Panc1 (cell line): ENCODE results near the gene TSPAN15. TPM values are rescaled to one million over a fixed set of nuclear protein-coding genes. Genes with fewer than 3 reads are reported as not detected.

Experiments used
- ATAC-seq: fragments of 200-7000 bp; cut with Tn5 transposase; 2 replicates; pipeline ENCODE4 v1.9.1; 2020; ENCODE audit warnings: mild to moderate bottlenecking, moderate library complexity
- BruUV-seq: library from RNA; stranded (reverse); fragments of 400-500 nt; replicated peaks from 2 replicates; lab custom pipeline; 2021; lab: Mats Ljungman, UMichigan
- CTCF ChIA-PET: fragments of 300-600 bp; sonication (Branson Sonifier 250); formaldehyde crosslinking; loops from one replicate; lab custom pipeline; 2022; ENCODE audit warnings: antibody characterized with exemption; lab: Charles Lee
- POLR2A ChIA-PET: fragments of 300-600 bp; sonication (Branson Sonifier 250); formaldehyde crosslinking; loops from one replicate; lab custom pipeline; 2022; ENCODE audit warnings: antibody characterized with exemption; lab: Charles Lee
- DNase-seq: peaks from one replicate; pipeline ENCODE4 v3.0.0-alpha.2; 2010; ENCODE audit warnings: low read depth, low spot score
- H3K27ac ChIP-seq: 2 replicates; pipeline ENCODE4 v1.5.1; 2011; ENCODE audit warnings: mild to moderate bottlenecking, low read length, inconsistent platforms
- H3K27me3 ChIP-seq: fragments of 200-500 bp; sonication (Bioruptor generic); 2 replicates; pipeline ENCODE4 v1.6.0; 2014; ENCODE audit warnings: low read length, inconsistent platforms; ENCODE audit not compliant: control insufficient read depth, insufficient read depth
- H3K36me3 ChIP-seq: fragments of 200-500 bp; sonication (Bioruptor generic); 2 replicates; pipeline ENCODE4 v1.5.1; 2014; ENCODE audit warnings: inconsistent platforms, mild to moderate bottlenecking, low read length, moderate library complexity; ENCODE audit not compliant: control insufficient read depth, insufficient read depth
- H3K4me1 ChIP-seq: 2 replicates; pipeline ENCODE4 v1.5.1; 2011; ENCODE audit warnings: inconsistent platforms, mild to moderate bottlenecking, low read length, moderate library complexity; ENCODE audit not compliant: control insufficient read depth, insufficient read depth
- H3K4me3 ChIP-seq, 2 experiments: 2 replicates each; pipeline ENCODE4 v1.5.1; 2011 to 2012; ENCODE audit warnings: low read depth in 2 of 2, low read length in 2 of 2, mild to moderate bottlenecking in 2 of 2, inconsistent platforms in 1 of 2, moderate library complexity in 1 of 2
- H3K9me3 ChIP-seq: fragments of 200-500 bp; sonication (Bioruptor generic); 2 replicates; pipeline ENCODE4 v1.5.1; 2014; ENCODE audit warnings: low read depth, mild to moderate bottlenecking, inconsistent platforms, low read length, moderate library complexity; ENCODE audit not compliant: control insufficient read depth, insufficient read depth
- CTCF ChIP-seq: fragments of 450-650 bp; IDR thresholded peaks from 2 replicates; pipeline ENCODE4 v1.5.1; 2017; ENCODE audit warnings: mild to moderate bottlenecking
- POLR2AphosphoS5 ChIP-seq: IDR thresholded peaks from 2 replicates; pipeline ENCODE4 v1.6.1; 2012; ENCODE audit warnings: mild to moderate bottlenecking, low read depth, low read length, moderate library complexity
- REST ChIP-seq, 2 experiments: IDR thresholded peaks; 2 replicates each; pipeline ENCODE4 v1.6.1; 2011 to 2012; ENCODE audit warnings: low read depth in 2 of 2, control low read depth in 1 of 2, low read length in 1 of 2, mild to moderate bottlenecking in 1 of 2, moderate library complexity in 1 of 2; ENCODE audit not compliant: insufficient read depth in 1 of 2
- SIN3A ChIP-seq: IDR thresholded peaks from 2 replicates; pipeline ENCODE4 v1.6.1; 2012; ENCODE audit warnings: low read depth, mild to moderate bottlenecking, low read length, moderate library complexity, borderline replicate concordance; ENCODE audit not compliant: insufficient read depth
- TCF7L2 ChIP-seq: IDR thresholded peaks from 2 replicates; pipeline ENCODE4 v1.6.1; 2011; ENCODE audit warnings: mild to moderate bottlenecking, low read depth, low read length, inconsistent platforms
- in situ Hi-C: cut with HindIII; loops from 2 replicates; pipeline ENCODE4 v1.10.0; 2016; ENCODE audit warnings: low sequenced_read_pairs, low pct_unique_long_range_greater_than_20kb
- intact Hi-C: fragments of 100-400 bp; cut with micrococcal nuclease; formaldehyde crosslinking; loops from one replicate; pipeline ENCODE4 v1.10.0; 2022; ENCODE audit not compliant: unreplicated experiment
- total RNA-seq: library from RNA; stranded (reverse); gene quantifications from one replicate; pipeline ENCODE4 v1.2.1, GENCODE V29; 2021; ENCODE audit not compliant: unreplicated experiment

The TSPAN15 gene
- total RNA-seq, 1 experiment from 2014 or later, result 199 TPM

GRCh38 chr10:69505636-69506318, 54.5 kb downstream of the TSPAN15 start:
- Histone ChIP-seq H3K4me1 (peaks cover 18% of the 10 kb centered on the region), H3K36me3 (no peaks in the 10 kb centered on the region), H3K27me3 (no peaks in the 10 kb centered on the region), H3K27ac (no peak overlapping the region; the same call in 1 of the 2 replicates), H3K4me3 (no peak overlapping the region), H3K9me3 (no peaks in the 10 kb centered on the region)
- TF ChIP-seq POLR2AphosphoS5 (no peak), TCF7L2 (no peak), CTCF (no peak), REST (IDR thresholded peaks at IDR 0.05; ENCODE audit: insufficient read depth in 1 of 2, low read depth in 2 of 2, low read length in 1 of 2) (no peak), SIN3A (no peak)
- ATAC-seq (no peak), DNase-seq (no peak)
- ChIA-PET CTCF (interaction anchor here (1.0 kb wide), 1 partner anchor 9 kb away, joined by 4 read pairs; no protein-coding TSS in a partner anchor), POLR2A (no interaction called here)
- intact Hi-C loops, result no loop called here
- in situ Hi-C loops, result no loop called here
- no TSS peak for BruUV-seq

GRCh38 chr10:69506487-69506833, 55.2 kb downstream of the TSPAN15 start:
- Histone ChIP-seq H3K4me1 (peaks cover 18% of the 10 kb centered on the region), H3K36me3 (no peaks in the 10 kb centered on the region), H3K27me3 (no peaks in the 10 kb centered on the region), H3K9me3 (no peaks in the 10 kb centered on the region), H3K27ac (no peak overlapping the region; the same call in 1 of the 2 replicates), H3K4me3 (no peak overlapping the region)
- ChIA-PET POLR2A (no interaction called here), CTCF (interaction anchor here (1.0 kb wide), 1 partner anchor 9 kb away, joined by 4 read pairs; no protein-coding TSS in a partner anchor)
- BruUV-seq, result no TSS peak
- intact Hi-C loops, result no loop called here
- no peak for TF ChIP-seq REST (IDR thresholded peaks at IDR 0.05; ENCODE audit: insufficient read depth in 1 of 2, low read depth in 2 of 2, low read length in 1 of 2)
- TF ChIP-seq POLR2AphosphoS5, result no peak
- TF ChIP-seq SIN3A, result no peak
- TF ChIP-seq TCF7L2, result no peak
- no peak for TF ChIP-seq CTCF
- DNase-seq (no peak), ATAC-seq (no peak; the same call in 1 of the 2 replicates)
- in situ Hi-C loops, result no loop called here
